ENCODE measurements around the gene KARS1. TPM values are rescaled to one million over a fixed set of nuclear protein-coding genes. Genes with fewer than 3 reads are reported as not detected.

The KARS1 gene
- total RNA-seq, 2 experiments from 2014 or later = 169 to 170 TPM

Other genes starting within 250 kb of the KARS1 start
- gene CFDP1, start 214.2 kb downstream of the KARS1 start, total RNA-seq = 10 to 100 TPM; 35.1 to 36.2 TPM
- 10 to 100 TPM; 30.8 to 33.9 TPM for gene TMEM170A, start 183.0 kb downstream of the KARS1 start, total RNA-seq
- gene CHST6, start 152.2 kb downstream of the KARS1 start, total RNA-seq = not detected
- gene CHST5, start 111.6 kb downstream of the KARS1 start, total RNA-seq = under 1 TPM in 1 of 2 experiments, not detected in 1; 0.10 TPM
- gene TMEM231, start 91.4 kb downstream of the KARS1 start, total RNA-seq = 1 to 10 TPM; 1.9 to 2.0 TPM
- gene GABARAPL2, start 81.3 kb downstream of the KARS1 start, total RNA-seq = 10 to 100 TPM; 84.9 to 86.2 TPM
- 10 to 100 TPM; 50.7 to 56.0 TPM for gene ADAT1, start 24.4 kb downstream of the KARS1 start, total RNA-seq
- 10 to 100 TPM; 92.7 to 96.2 TPM for gene TERF2IP, start 108 bp upstream of the KARS1 start, total RNA-seq
- gene CPHXL2, start 29.3 kb upstream of the KARS1 start, total RNA-seq = not detected
- not detected for gene DUXB, start 53.8 kb upstream of the KARS1 start, total RNA-seq
- not detected for gene CPHXL, start 78.8 kb upstream of the KARS1 start, total RNA-seq

Data from activated CD4-positive, alpha-beta memory T cell treated with anti-CD3 and anti-CD28 coated beads, Interleukin-2, amount 10 ng/mL, durations not matched to agents 7 days and 5 days (primary cell).